GM12874 (cell line): ENCODE results near the gene BIVM.

Experiments
- TF ChIP-seq, protein P1 (sequence below): IDR thresholded peaks from 2 replicates; pipeline ENCODE4 v1.5.1; 2011; ENCODE audit warnings: low read depth, mild to moderate bottlenecking, control low read depth, low read length, moderate library complexity; ENCODE audit not compliant: insufficient read depth

The BIVM gene

DNA sequence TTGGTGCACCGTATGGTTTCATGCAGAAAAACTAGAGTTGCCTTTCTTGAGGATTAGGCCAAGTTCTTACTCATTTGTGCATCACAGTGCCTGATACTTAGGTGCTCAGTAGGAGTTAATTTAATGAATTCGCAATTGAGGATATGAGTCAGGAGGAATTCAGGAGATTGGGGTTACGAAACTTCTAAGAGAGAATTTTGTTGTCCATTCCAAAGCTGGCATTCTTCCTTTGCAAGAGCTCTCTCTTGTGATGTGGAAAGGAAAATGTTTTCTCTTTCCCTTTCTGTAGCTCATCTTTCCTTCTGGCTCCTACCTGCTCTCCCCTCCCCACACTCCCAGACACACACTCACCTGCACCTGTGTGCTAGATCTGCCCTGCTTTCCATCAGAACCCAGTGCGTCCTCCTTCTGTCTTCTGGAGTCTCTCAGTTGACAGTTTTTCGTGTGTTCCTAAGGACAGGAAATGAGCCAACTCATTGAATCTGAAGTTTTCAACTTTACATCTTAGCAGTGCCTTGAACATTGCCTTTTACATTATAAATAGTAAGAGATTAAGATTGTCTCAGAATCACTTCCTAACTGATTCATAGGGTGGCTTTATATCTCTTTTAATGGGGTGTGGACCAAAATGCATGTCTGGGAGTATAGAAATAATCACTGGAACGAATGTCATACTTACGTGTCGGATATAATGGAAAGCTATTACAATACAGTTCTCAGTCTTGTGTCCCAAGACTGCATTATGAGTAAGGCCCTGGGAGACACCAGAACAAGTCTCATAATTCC, 27.2 kb downstream of the BIVM start:
- TF ChIP-seq, protein P1, sequence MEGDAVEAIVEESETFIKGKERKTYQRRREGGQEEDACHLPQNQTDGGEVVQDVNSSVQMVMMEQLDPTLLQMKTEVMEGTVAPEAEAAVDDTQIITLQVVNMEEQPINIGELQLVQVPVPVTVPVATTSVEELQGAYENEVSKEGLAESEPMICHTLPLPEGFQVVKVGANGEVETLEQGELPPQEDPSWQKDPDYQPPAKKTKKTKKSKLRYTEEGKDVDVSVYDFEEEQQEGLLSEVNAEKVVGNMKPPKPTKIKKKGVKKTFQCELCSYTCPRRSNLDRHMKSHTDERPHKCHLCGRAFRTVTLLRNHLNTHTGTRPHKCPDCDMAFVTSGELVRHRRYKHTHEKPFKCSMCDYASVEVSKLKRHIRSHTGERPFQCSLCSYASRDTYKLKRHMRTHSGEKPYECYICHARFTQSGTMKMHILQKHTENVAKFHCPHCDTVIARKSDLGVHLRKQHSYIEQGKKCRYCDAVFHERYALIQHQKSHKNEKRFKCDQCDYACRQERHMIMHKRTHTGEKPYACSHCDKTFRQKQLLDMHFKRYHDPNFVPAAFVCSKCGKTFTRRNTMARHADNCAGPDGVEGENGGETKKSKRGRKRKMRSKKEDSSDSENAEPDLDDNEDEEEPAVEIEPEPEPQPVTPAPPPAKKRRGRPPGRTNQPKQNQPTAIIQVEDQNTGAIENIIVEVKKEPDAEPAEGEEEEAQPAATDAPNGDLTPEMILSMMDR: no peak

DNA sequence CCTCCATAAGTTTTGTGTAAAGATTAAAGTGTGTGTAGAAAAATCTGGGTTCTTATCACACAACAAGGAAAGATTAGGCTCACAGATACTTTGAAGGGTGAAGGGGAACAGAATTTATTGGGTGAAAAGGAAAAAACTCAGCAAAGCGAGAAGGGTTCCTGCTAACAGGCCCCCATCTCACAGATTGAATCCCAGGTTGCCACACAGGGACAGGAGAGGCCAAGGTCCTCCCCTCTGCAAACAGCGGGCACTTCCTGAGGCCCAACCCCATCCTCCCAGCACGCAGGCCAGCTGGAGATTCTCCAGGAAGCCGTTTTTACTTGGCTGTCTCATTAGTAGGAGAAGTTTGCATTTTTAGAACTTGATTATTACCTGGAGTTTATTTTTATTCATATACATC, 31.7 kb downstream of the BIVM start:
- TF ChIP-seq, protein P1: no peak

DNA sequence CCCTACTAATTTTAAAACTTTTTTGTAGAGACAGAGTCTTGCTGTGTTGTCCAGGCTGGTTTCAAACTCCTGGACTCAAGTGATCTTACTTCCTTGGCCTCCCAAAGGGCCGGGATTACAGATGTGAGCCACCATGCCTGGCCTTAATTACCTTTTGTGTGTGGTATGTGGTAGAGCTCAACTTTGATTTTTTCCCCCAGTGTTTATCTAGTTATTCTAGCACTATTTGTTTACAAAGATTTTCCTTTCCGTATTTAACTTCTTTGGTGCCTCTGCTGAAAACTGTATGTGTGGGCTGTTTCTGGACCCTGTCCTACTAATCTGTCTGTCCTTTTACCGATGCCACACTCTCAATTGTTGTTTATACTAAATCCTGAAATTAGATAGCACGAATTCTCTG, 37.6 kb downstream of the BIVM start:
- TF ChIP-seq, protein P1: no peak

- TF ChIP-seq, protein P1: no peak
Observed at GRCh38 chr13:102838273-102838672, 39.4 kb downstream of the BIVM start.

- TF ChIP-seq, protein P1: no peak
Observed at GRCh38 chr13:102838982-102839381, 40.1 kb downstream of the BIVM start.

- TF ChIP-seq, protein P1: no peak
Observed at GRCh38 chr13:102839462-102839861, 40.5 kb downstream of the BIVM start.

GRCh38 chr13:102845289-102845629, 46.3 kb downstream of the BIVM start:
- TF ChIP-seq, protein P1: no peak
